ENCODE data around the gene RAD51B.

The RAD51B gene

DNA sequence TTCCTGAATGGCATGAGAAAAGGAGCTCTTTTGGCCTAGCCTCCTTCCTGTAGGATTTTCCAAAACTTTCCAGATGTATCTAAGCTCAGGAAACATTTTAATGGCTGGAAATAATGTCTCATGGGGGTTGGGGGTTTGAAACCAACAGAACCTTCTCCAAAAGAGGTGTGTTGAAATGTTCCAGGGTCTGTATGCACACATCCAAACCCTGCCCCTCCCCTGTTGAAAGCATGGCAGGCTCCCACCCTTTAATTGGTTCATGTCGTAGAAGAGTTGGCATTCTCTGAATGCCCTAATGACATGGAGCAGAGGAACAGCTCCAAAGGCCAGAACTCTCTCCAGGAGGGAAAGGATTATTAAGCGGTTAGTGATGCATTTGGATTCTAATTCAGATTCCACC, 620.1 kb downstream of the RAD51B start:
- TF ChIP-seq FOXP2 (optimal IDR thresholded peaks at IDR 0.05; ENCODE audit: control extremely low read depth, extremely low read length, insufficient read depth) (no peak), POLR2AphosphoS5 (IDR thresholded peaks at IDR 0.05; ENCODE audit: borderline replicate concordance, low read depth, low read length) (no peak), EZH2 (IDR thresholded peaks at IDR 0.05) (no peak)
- Histone ChIP-seq H3K27ac (no peak overlapping the region), H3K9ac (ENCODE audit: insufficient read length) (no peak overlapping the region), H3K36me3 (ENCODE audit: insufficient read depth, low read length) (no peaks in the 10 kb centered on the region), H3K4me3 (no peak overlapping the region), H3K9me3 (ENCODE audit: low read depth, low read length) (0 out of 2 replicates have a peak, but pooled peaks cover 4% of the 10 kb centered on the region)
- no peak for DNase-seq (ENCODE audit: low read depth, low spot score)

DNA sequence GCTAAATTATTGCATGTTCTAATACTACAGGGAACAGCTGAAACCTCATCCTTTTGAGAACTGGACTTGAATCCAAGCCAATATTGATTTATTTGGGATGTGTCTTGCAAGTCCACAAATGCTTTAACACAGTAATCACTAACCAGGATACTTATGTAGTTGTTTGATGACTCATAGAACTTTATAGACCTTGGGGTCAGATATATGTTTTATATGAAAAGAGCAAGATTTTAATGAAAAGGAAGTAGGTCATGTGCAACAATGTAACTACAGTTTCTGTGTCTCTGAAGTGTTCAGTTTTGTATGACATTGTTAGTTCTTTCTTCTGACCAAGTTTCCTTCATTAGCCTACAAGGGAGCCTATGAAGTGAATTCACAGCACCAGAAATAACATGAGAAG, 621.2 kb downstream of the RAD51B start:
- Histone ChIP-seq H3K4me3 (no peak overlapping the region), H3K9ac (ENCODE audit: insufficient read length) (no peak overlapping the region), H3K36me3 (ENCODE audit: insufficient read depth, low read length) (no peaks in the 10 kb centered on the region), H3K9me3 (ENCODE audit: low read depth, low read length) (0 out of 2 replicates have a peak, but pooled peaks cover 4% of the 10 kb centered on the region), H3K27ac (no peak overlapping the region)
- TF ChIP-seq EZH2 (IDR thresholded peaks at IDR 0.05): no peak
- TF ChIP-seq POLR2AphosphoS5 (IDR thresholded peaks at IDR 0.05; ENCODE audit: borderline replicate concordance, low read depth, low read length): no peak
- TF ChIP-seq FOXP2 (optimal IDR thresholded peaks at IDR 0.05; ENCODE audit: control extremely low read depth, extremely low read length, insufficient read depth): no peak
- DNase-seq (ENCODE audit: low read depth, low spot score): no peak

DNA sequence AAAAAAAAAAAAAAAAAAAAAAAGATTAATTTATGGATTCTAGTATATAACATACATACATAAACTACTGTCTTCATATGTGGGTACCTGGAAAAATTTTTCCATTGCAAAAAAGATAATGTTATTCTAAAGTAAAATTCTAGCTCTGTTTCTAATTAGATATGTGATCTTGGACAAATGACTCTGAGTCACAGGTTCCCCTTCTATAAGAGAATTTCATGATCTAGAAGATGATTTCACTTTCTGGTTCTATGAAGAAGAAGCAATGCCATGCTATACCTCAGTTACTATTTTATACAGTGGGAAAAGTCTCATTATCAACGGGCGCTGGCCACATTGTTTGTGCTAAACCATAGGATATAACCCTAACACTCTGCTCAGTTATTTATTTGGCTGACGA, 622.0 kb downstream of the RAD51B start:
- no peak overlapping the region for H3K9ac ChIP-seq (ENCODE audit: insufficient read length)
- H3K36me3 ChIP-seq (ENCODE audit: insufficient read depth, low read length): no peaks in the 10 kb centered on the region
- no peak for DNase-seq (ENCODE audit: low read depth, low spot score)
- TF ChIP-seq FOXP2 (optimal IDR thresholded peaks at IDR 0.05; ENCODE audit: control extremely low read depth, extremely low read length, insufficient read depth) (no peak), POLR2AphosphoS5 (IDR thresholded peaks at IDR 0.05; ENCODE audit: borderline replicate concordance, low read depth, low read length) (no peak), EZH2 (IDR thresholded peaks at IDR 0.05) (no peak)
- no peaks in the 10 kb centered on the region for H3K9me3 ChIP-seq (ENCODE audit: low read depth, low read length)
- no peak overlapping the region for H3K27ac ChIP-seq
- no peak overlapping the region for H3K4me3 ChIP-seq

DNA sequence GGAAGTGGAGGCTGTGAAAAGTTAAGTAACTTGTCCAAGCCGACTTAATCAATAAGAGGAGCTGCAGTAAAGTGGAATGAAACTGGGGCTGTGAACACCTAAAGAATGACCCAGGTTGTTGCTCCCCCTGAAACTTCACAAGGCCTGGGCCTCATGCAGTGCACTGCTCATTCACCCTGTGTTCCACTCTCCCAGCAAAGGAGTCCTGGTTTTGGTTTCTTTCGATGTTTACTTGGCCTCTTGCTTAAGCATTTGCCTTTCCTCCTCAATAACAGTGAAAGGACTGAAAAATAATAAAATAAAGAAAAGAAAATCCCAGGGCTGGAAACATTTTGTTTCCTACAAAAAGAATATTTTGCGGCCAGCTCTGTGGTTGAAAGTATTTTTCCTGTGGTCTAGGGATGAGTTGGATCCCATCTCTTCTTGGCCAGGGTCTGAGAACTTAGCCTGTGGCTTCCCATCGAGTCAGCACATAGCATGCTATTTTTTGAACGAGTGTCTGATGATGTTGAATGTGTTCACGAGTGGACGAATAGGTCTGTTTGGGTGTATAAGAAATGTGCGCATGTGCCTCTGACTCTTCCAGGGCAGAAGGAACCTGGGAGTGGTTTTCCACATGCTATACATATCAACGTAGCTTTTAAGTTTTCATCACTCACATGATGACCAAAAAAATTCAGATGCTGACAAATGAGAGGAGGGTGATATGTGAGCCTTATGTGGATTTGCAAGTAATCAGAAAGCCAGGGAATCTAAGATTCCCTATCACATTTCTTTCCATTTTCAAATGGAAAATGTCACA, 623.5 kb downstream of the RAD51B start:
- H3K27ac ChIP-seq: no peak overlapping the region
- H3K9me3 ChIP-seq (ENCODE audit: low read depth, low read length): no peaks in the 10 kb centered on the region
- H3K9ac ChIP-seq (ENCODE audit: insufficient read length): no peak overlapping the region
- DNase-seq (ENCODE audit: low read depth, low spot score): no peak
- H3K4me3 ChIP-seq: no peak overlapping the region
- no peak for TF ChIP-seq EZH2 (IDR thresholded peaks at IDR 0.05)
- TF ChIP-seq POLR2AphosphoS5 (IDR thresholded peaks at IDR 0.05; ENCODE audit: borderline replicate concordance, low read depth, low read length): no peak
- TF ChIP-seq FOXP2 (optimal IDR thresholded peaks at IDR 0.05; ENCODE audit: control extremely low read depth, extremely low read length, insufficient read depth): no peak
- H3K36me3 ChIP-seq (ENCODE audit: insufficient read depth, low read length): no peaks in the 10 kb centered on the region

DNA sequence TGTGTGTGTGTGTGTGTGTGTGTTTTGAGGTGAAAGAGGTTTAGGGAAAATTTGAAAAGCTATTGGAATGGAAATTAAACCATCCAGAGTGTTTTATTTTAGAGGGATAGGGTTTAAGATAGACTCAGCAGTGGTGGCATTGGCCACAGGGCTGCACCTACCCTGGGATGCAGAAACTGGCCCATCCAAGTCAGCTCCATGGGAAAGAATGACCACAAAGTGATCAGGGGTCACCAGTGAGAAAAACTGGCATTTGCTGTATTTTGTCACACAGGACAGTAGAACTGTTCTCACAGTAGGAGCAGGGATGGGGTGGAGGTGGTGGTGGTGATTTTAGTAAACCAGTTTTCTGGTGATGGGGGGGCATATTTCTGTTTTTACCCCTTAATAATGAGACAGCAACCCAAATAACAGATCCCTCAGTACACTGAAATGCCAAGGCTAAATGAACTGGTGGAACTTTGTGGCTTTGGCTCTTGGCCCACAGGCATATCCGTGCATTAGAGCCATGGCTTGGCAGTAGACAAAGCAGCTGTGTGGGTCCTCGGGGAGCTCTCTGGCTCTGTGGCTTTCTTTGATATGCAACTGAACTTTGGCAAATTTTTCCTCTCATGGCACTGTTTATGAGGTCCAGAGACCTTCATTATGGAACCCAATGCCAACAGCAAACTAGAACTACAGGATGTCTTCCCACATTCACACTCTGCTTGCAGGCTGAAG, 625.0 kb downstream of the RAD51B start:
- Histone ChIP-seq H3K36me3 (ENCODE audit: insufficient read depth, low read length) (no peaks in the 10 kb centered on the region), H3K27ac (peak overlapping the region; percentile 21; the same call in 1 of the 2 replicates), H3K4me3 (peak overlapping the region; percentile 14; the same call in 1 of the 2 replicates), H3K9ac (ENCODE audit: insufficient read length) (no peak overlapping the region), H3K9me3 (ENCODE audit: low read depth, low read length) (no peaks in the 10 kb centered on the region)
- no peak for DNase-seq (ENCODE audit: low read depth, low spot score)
- TF ChIP-seq FOXP2 (optimal IDR thresholded peaks at IDR 0.05; ENCODE audit: control extremely low read depth, extremely low read length, insufficient read depth): no peak
- TF ChIP-seq POLR2AphosphoS5 (IDR thresholded peaks at IDR 0.05; ENCODE audit: borderline replicate concordance, low read depth, low read length): no peak
- TF ChIP-seq EZH2 (IDR thresholded peaks at IDR 0.05): no peak

DNA sequence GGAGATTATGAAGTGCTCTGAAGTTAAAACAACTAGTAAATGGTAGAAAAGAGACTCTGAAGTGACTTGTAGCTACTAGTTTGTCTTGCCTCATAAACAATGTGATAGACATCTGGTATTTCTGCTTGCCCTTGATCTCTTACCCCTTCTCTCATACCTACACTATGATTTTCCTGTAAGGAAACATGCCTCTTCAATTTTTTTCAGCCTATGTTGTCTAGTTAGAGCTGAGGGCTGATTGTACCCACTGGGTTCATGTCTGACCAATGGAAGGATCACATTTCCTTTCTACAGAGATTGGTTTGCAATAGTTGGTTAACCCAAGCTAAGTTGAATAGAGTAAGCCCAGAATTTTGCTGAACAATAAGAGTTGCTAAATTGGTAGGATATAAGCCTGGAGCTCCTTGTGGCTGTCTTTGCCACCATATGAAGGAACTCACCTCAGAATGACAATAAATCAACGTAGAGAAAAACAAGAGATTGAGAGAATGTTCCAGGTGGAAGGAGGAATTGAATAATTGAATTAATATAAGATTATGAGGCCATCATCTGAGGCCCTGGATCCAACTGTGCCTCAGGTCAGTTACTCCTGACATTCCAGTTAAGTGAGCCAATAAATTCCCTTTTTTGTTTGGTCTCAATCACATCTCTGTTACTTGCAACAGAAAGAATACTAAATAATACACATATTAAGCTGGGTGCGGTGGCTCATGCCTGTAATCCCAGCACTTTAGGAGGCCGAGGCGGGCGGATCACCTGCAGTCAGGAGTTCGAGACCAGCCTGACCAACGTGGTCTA, 626.9 kb downstream of the RAD51B start:
- TF ChIP-seq POLR2AphosphoS5 (IDR thresholded peaks at IDR 0.05; ENCODE audit: borderline replicate concordance, low read depth, low read length) (no peak), EZH2 (IDR thresholded peaks at IDR 0.05) (no peak), FOXP2 (optimal IDR thresholded peaks at IDR 0.05; ENCODE audit: control extremely low read depth, extremely low read length, insufficient read depth) (no peak)
- H3K27ac ChIP-seq: no peak overlapping the region
- no peak overlapping the region for H3K9ac ChIP-seq (ENCODE audit: insufficient read length)
- no peaks in the 10 kb centered on the region for H3K9me3 ChIP-seq (ENCODE audit: low read depth, low read length)
- H3K4me3 ChIP-seq: no peak overlapping the region
- DNase-seq (ENCODE audit: low read depth, low spot score): no peak
- no peaks in the 10 kb centered on the region for H3K36me3 ChIP-seq (ENCODE audit: insufficient read depth, low read length)

DNA sequence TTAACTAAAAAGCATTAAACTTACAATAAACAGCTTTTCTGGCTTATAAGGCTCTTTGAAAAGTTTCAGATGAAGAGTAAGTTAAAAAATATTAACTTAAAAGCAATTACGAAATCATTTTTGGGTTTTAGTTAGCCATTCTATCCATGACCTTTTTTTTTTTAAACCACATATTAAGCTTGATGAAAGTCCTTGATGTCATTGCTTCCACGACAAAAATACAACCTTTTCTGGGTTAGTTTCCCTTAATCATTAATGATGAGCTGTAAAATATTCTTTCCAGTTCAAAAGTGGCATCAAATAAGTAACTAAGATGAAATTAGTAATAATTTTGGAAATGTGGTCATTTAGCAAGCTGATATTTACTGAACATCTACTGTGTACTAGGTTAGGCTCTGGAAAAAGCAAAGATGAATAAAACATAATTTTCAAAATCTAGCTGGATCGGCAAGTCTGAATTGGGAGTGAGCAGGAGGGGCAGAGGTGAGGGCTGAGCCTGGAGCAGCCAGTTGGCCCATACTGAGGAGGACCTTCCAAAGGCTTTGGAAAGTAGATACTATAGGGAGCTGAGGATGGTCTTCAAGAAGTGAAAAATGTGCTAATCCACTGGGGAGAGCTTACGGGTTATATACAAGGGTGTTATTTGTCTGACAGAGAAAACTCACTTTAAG, 628.1 kb downstream of the RAD51B start:
- DNase-seq (ENCODE audit: low read depth, low spot score): no peak
- TF ChIP-seq FOXP2 (optimal IDR thresholded peaks at IDR 0.05; ENCODE audit: control extremely low read depth, extremely low read length, insufficient read depth) (no peak), EZH2 (IDR thresholded peaks at IDR 0.05) (no peak), POLR2AphosphoS5 (IDR thresholded peaks at IDR 0.05; ENCODE audit: borderline replicate concordance, low read depth, low read length) (no peak)
- Histone ChIP-seq H3K4me3 (no peak overlapping the region), H3K9me3 (ENCODE audit: low read depth, low read length) (no peaks in the 10 kb centered on the region), H3K36me3 (ENCODE audit: insufficient read depth, low read length) (no peaks in the 10 kb centered on the region), H3K27ac (no peak overlapping the region), H3K9ac (ENCODE audit: insufficient read length) (no peak overlapping the region)
